Brain pericyte (primary cell): ENCODE results near the gene ANKRD2.
"Not testable (repeated sequence)": the region's sequence is repeated elsewhere in the genome, so short reads cannot be mapped to it uniquely, and the experiment has no call there.

Source experiments
- DNase-seq: peaks from one replicate; pipeline ENCODE4 v3.0.0-alpha.2; 2012; ENCODE audit warnings: low read depth, low spot score

The ANKRD2 gene, protein sequence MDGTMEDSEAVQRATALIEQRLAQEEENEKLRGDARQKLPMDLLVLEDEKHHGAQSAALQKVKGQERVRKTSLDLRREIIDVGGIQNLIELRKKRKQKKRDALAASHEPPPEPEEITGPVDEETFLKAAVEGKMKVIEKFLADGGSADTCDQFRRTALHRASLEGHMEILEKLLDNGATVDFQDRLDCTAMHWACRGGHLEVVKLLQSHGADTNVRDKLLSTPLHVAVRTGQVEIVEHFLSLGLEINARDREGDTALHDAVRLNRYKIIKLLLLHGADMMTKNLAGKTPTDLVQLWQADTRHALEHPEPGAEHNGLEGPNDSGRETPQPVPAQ

DNA sequence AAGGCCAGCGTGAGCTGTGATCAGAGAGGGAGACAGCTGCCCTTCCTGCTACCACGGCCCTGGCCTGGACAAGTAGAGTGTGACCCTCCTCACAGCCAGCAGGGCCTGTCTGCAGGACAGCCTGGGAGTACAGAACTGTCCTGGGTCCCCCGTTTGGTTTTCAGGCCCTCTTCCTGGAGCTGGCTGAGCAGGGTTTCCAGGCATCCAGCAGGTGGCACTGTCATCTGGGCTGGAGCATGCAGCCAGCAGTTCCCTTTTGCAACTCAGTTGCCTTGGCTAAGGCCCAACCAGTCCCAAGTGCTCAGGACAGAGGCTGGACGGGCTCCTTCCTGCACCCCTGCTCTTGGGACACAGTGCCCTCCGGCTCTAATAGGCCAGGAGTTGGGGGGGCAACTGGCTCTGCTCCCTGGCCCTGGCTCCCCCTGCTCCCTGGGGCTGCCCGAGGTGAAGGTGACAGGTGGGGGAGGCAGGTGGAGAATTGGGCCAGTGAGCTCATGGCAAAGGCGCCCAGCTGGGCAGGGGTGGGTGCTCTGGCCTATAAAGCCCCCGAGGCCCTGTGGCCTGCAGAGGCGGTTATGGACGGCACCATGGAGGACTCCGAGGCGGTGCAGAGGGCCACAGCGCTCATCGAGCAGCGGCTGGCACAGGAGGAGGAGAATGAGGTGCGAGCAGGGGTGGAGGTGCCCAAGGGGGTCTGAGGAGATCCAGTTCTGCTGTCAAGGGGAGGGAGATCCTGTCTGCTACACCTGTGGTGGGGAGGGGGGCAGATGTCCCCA lies at the start of gene ANKRD2:
Gene ANKRD2, plus strand, starts transcription at position 566 of the 776 bp plus-strand sequence. Its CDS starts 10 bp downstream, at position 576.
- no peak for DNase-seq

DNA sequence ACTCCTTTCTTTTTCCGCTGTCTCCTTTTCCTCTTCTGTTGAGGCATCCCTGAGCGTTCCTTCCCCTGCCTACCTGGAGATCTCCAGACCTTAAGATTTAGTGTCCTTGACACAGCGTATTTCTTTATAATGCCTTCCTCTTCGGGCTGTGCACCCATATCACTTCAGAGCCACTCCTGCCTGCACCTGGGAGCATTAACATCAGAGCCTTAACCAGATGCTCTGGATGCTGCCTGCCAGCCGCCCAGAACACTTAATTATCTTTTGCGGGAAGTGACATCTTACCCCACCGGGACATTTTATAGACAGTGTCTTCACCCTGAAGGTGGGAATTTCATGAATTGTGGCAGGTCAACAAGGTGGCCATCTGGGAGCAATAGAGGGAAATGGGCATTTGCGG lies 49.6 kb upstream of the ANKRD2 start:
- DNase-seq = no peak

DNA sequence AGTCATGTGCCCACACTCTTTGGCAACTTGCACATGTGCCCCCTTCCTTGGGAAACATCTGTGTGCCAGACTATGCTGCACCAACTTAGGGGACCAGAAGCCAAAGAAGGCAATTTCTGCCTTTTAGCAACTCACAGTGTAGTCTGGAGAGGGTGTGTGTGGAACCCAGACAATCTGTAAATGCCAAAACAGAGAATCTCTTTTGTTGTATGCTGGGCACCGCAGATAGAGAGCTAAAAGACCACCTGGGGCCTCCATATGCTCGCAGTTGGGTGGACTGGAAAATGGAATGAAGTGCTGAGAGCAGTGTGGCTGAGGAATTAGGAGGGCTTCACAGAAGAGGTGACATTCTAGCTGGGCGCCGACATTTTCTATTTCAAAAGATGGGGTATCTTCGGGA lies 47.5 kb upstream of the ANKRD2 start:
- no peak for DNase-seq

DNA sequence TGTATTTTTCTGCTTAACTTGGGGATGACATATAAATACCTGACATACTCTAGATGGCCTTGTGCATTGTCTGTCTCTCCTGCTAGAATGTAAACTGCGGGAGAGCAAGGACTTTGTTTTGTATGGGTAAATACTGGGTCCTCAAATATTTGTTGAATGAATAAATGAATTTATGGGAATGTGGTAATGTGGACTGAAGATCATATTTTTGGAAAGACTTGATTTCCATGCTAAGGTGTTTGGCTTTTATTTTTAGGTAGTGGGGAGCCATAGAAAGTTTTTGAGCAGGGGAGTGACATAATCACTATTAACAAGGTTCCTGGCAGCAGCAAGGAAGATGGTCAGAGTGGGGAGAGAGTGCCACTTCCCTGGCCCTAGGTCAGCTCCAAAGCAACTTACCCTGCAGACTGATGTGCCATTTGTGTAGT lies 46.9 kb upstream of the ANKRD2 start:
- DNase-seq = no peak

DNA sequence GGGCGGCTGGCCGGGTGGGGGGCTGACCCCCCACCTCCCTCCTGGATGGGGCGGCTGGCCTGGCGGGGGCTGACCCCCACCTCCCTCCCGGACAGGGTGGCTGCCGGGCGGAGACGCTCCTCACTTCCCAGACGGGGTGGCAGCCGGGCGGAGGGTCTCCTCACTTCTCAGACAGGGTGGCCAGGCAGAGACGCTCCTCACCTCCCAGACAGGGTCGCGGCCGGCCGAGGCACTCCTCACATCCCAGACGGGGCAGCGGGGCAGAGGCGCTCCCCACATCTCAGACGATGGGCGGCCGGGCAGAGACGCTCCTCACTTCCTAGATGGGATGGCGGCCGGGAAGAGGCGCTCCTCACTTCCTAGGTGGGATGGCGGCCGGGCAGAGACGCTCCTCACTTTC lies 43.7 kb upstream of the ANKRD2 start:
- DNase-seq = not testable (repeated sequence)

DNA sequence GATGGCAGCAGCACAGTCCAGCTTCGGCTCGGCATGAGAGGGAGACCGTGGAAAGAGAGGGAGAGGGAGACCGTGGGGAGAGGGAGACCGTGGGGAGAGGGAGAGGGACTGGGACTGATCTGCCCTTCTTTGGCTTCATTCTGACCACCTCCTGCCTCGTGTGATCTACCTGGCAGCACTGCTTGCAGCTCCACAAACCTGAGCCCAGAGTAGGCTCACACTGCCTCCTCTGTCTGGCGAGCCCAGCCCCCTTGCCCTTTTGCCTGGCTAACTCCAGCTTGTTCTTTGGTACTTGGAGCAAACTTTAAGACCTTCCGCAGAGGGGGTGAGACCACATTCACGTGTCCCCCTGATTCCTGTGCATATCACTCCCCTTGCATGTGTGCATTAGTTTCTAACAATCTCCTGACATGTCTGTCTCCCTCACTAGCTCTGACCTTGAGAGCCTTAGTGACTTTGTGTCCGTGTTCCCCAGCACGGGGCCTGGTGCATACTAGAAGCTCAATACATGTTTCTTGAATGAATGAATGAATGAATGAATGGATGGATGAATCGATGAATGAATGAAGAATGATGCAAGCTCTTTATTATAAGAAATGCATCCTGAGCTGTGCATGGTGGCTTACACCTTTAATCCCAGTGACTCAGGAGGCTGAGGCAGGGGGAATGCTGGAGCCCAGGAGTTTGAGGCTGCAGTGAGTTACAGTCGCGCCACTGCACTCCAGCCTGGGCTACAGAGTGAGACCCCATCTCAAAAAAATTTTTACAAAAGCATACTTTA lies 42.7 kb upstream of the ANKRD2 start:
- no peak for DNase-seq

DNA sequence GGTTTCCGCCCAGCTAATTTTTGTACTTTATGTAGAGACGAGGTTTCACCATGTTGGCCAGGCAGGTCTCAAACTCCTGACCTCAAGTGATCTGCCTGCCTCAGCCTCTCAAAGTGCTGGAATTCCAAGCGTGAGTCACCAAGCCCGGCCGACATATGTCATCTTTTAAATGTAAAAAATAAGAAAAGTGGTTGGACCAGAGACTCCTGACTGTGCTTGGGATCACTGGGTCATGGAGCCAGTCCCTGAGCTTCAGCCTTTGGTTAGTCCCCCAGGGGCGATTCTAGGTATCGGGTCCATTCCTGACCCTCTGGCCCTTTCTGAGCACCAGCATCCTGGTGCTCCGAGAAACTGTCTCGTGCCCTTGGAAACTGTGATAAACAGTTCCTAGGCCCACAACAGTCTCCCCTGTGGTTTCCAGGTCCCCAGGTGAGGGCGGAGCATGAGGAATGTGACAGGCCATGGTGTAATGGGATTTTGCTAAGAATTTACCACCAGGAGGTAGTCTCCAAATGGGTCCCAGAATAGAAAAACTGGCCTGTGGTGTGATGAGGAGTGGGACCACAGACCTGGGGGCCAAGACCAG lies 41.1 kb upstream of the ANKRD2 start:
- no peak for DNase-seq

DNA sequence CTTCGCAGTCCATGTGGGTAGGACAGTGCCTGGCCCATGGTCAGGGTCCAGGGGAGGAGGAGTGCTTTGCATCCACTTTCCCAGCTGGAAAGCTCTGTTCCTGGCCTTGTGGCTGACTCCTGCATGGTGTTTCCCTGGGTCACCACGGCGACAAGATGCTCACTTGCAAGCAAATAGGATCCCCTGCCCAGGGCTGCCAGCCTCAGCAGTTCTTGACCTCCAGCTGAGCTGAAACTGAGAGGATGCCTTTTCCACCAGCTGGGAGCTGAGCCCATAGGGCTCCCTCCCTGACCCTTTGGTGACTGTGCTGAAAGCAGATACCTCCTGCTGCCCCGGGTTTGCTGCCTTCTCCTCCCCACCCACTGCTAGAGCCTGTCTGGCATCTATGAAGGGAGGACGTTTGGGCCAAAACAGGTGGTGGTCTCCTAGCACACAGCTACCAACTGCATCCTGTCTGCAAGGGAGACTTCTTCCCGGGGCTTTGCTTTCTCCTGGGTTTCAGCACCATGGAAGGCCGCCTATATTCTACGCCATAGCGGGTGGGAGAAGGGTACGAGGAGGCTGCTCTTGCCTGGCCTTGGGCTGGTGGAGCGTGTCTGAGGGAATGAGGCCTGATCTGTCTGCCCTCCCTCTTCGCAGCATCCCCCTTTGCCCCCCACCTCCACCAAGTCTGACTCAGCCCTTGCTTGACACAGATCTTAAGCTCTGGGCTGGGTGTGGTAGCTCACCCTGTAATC lies 39.5 kb upstream of the ANKRD2 start:
- peak; percentile 64 for DNase-seq

DNA sequence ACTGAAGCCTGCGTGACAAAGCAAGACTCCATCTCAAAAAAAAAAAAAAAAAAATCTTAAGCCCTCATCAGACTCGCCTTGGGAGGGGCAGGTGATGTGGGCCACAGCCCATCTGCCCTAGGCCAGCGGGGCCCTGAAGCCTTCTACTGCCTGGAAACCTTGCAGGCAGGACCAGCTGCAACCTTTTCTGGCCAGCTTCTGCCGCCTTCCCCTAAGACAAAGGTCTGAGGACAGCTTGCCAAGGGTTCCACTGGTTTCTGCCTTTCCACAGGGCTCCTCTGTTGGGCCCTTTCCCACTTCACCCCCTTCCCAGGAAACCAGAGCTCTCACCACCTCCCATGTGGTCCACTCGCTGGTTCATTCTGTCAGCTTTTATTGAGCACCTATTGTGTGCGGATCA lies 38.7 kb upstream of the ANKRD2 start:
- DNase-seq = no peak

DNA sequence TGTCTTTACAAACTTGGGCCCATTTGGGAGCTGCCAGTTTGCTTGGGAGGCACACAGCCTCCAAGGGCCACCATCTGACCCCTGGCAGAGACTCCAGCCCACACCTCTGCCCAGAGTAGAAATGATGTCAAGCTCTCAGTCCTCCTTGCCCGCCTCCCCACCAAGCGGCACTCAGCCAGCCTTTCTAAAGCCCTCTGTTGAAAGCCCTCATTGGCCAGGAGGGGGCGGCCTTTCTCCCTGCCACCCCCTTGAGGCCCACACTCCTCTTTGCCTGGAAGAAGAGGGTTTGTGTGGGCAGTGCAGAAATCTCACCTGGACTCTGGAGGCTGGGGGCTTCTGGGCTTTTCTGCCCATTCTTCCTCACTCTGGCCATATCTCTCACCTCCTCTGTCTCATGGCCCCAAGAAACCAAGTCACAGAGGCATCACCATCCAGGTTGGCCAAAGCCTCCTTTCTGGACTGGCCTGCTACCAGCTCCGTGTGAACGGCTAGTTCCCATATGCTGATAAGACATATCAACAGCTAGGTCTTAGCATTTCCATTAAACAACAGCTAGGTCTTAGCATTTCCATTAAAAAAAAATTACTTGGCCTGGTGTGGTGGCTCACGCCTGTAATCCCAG lies 37.7 kb upstream of the ANKRD2 start:
- DNase-seq = no peak

DNA sequence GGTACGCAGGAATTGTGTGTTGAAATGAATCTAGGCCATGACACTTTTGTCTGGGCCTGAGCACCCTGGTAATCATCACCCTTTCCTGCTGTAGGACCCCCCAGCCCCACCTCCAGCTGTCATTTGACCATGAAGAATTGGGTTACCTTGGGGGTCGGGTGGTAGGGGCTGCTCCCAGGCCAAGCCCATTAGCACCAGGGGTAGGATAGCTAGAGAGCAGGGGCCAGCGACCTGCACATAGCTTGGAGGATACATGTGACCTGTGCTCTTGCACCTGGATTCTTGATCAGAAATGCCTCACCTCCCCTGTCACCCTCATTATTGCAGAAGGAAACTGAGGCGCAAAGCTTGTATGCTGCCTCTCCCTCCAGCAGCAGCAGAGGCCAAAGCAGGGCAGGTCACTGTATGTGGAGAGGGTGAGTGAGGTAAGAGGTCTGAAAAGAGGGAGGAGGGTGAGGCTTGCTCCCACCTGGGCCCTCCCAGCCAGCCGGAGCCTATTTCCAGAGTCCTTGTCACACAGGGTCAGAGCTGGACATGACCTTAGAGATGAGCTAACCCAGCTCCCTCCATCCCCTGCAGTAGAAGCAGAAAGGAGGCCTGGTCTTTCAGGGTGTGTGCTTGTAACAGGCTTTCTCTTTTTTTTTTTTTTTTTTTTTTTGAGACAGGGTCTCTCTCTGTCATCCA lies 35.3 kb upstream of the ANKRD2 start:
- no peak for DNase-seq

DNA sequence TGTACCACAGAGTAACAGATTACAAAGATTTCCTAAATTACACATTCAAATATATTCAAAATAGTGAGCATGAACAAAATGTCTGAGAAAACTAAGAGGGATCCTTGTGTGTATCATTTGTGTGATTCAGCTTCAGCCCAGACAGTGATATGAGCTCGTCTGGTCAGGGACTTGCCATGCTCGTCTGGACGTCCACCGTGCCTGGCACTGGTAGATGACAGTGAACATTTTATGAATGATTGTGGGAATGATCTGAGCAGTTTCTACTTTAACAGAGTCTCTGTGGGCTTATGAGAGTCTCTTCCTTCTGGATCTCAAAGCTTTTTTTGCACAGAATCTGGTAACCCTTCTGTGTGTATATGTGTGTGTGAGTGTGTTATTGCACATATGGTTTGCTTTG lies 34.2 kb upstream of the ANKRD2 start:
- no peak for DNase-seq

DNA sequence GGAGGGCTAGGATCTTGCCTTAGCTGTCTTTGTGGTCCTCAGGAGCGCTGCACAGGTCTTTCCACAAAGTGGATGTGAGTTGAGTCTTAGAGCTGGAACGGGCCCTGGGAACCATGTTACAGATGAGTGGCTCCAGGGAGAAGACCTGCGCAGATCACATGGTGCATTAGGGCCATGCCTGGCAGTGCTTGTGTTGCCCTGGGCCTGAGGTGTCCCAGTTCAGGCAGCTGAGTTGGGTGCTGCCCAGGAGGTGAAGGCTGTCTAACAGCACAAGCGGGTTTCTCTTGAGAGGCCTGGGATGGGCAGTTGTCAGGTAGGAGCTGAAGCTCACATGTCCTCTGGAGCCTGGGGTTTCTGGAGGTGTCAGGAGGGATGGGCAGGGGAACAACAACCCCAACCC lies 33.7 kb upstream of the ANKRD2 start:
- DNase-seq = no peak

DNA sequence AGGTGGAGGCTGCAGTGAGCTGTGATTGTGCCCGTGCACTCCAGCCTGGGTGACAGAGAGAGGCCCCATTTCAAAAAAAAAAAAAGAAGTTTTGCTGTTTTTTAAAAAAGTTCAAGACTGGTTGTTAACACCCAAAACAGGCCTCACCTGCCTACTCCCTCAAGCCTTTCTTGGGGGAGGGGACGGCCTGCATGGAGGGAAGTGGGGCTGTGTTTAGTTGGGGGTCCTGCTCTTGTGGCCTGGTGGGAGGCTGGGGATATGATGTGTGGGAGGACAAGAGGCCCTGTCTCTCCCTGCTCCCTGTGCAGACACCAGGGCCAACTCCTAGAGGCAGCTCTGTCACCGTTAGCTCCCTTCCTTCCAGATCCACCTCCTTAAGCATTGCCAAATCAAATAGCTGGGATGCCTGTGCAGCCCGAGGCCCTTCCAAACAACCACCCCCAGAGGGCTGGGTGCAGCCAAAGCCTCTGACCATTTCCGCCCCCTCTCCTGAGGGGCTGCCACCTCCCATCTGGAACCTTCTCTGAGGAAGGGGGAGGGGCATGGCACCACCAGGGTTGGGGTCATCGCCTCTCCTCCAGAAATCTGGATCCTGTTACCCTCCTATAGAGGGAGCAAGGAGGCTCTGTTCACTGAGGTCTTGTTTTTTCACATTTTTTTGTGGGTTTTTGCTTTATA lies 32.9 kb upstream of the ANKRD2 start:
- DNase-seq = no peak

DNA sequence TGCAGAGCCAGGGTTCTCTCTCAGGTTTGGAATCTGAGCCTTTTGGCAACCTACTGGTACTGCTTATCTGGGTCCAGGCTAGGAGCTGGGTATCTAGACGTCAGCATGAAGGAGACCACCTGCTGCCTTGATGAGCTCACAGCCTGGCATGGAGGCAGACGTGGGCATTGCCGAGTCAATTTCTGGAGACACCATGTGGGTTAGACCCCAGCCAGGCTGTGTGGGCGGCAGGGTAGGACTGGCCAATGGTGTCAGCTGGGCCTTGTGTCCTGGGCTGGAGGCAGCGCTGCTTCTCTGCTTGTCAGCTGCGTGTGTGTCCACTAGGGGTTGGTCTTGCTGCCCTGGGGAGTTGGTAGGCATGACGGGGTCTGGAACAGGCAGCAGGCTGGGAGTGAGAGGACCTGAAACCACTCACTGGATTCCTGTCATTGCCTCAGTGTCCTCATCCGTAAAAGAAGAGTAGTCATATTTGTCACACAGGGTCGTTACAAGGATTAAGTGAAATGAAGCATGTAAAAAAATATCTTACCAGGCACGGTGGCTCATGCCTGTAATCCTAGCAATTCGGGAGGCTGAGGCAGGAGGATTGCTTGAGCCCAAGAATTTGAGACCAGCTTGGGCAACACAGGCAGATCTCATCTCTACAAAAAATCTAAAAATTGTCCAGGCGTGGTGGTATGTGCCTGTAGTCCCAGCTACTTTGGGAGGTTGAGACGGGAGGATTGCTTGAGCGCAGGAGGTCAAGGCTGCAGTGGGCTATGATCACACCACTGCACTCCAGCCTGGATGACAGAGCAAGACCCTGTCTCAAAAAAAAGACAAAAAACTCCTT lies 31.7 kb upstream of the ANKRD2 start:
- DNase-seq = no peak

DNA sequence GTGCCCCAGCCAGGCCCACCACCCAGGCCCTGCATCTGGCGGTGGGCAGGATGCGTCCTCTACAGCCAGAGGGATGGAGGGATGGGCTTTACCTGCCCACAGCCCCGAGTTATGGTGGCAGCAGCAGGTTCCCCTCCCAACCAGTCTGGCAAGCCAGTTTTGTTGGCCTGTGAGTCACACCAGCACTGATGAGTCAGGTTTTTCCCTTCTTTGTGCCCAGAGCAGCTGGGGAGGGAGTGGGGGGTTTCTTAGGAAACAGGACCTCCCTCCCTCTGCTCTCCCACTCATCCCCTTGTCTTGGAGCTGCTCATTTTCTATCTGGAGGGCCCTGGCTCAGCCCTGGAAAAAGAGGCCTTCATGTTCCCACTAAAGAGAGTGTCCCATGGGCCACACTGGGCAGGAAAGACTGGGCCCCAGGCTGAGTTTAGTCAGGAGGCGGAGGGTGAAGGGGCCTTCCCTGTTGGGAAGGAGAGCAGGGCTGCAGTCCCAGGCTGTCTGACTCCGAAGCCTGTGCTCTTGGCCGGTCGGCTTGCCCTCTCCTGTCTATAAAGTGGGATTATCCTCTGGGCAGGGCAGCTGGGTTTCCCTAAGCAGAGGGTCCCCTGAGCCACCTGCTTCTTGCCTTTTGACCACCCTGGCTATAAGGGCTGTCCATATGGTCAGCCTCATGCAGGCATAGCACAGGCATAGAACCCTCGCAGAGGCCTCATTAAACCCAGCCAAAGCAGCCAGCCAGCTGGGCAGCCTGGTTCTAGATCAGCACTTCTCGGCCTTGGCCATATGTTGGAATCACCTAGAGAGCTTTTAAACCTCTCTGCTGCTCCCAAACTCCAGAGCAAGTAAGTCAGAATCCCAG lies 30.2 kb upstream of the ANKRD2 start:
- peak; percentile 74 for DNase-seq

DNA sequence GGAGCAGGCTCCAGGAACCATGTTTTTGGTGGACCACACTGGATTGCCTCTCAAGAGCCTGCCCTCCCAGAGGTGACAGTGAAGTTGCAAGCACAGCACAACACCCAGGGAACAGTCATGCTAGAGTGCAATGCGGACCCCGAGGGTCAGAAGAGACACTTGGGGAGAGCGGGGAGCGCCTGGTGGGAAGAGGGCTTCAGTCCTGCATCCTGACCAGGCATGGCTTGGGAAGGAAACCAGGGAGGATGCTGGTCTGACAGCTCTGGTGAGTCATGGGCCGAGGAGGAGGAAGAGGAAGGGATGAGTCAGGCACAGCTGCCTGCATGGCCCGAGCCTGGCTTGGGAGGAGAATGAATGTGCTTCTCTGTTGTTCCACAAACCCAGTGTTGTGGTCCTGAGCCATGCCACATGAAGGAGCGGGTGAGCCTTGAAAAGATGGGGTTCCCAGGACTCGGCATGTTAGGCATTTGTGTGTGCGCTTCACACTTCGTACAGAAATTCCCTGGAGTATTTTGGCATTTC lies 29.5 kb upstream of the ANKRD2 start:
- peak; percentile 77 for DNase-seq
